Sigmoid colon (tissue), 7 donors: ENCODE measurements around the gene CMSS1. TPM values are rescaled to one million over a fixed set of nuclear protein-coding genes. Genes with fewer than 3 reads are reported as not detected.

Source experiments
- DNase-seq: peaks from one replicate; pipeline ENCODE4 v3.0.0-alpha.2; 2019
- H3K27ac ChIP-seq, 4 donors: fragments of 200-600 bp; sonication (generic); one replicate each; pipeline ENCODE4 v1.5.1; 2016 to 2019; ENCODE audit warnings: mild to moderate bottlenecking in 1 of 4
- H3K27me3 ChIP-seq, 3 donors: fragments of 200-600 bp; sonication (generic); one replicate each; pipeline ENCODE4 v1.5.1; 2019; ENCODE audit warnings: mild to moderate bottlenecking in 1 of 3
- H3K36me3 ChIP-seq, 4 donors: fragments of 200-600 bp; sonication (generic); one replicate each; pipeline ENCODE4 v1.5.1; 2016 to 2019
- H3K4me1 ChIP-seq, 4 donors: fragments of 200-600 bp; sonication (generic); one replicate each; pipeline ENCODE4 v1.5.1; 2017 to 2019
- H3K4me3 ChIP-seq, 4 donors: fragments of 200-600 bp; sonication (generic); one replicate each; pipeline ENCODE4 v1.5.1; 2017 to 2019; ENCODE audit warnings: mild to moderate bottlenecking in 2 of 4, moderate library complexity in 1 of 4
- H3K9me3 ChIP-seq, 4 donors: fragments of 200-600 bp in 3 of 4; sonication (generic) in 3 of 4; one replicate each; pipeline versions ENCODE4 v1.5.1 to v1.6.1; 2013 to 2019
- CTCF ChIP-seq, 4 experiments: fragments of 450-650 bp in 3 of 4; fragments of 200-600 bp in 1 of 4; IDR thresholded peaks; one replicate each; pipeline ENCODE4 v1.5.1; 2016 to 2019; ENCODE audit warnings: antibody characterized with exemption in 4 of 4, mild to moderate bottlenecking in 3 of 4, moderate library complexity in 2 of 4
- EP300 ChIP-seq, 4 donors: sonication (generic); formaldehyde crosslinking; IDR thresholded peaks; one replicate each; pipeline ENCODE4 v1.6.1; 2017; ENCODE audit warnings: antibody characterized with exemption in 4 of 4
- POLR2A ChIP-seq, 2 donors: fragments of 450-650 bp; IDR thresholded peaks; one replicate each; pipeline ENCODE4 v1.6.1; 2016; ENCODE audit warnings: antibody characterized with exemption in 2 of 2, mild to moderate bottlenecking in 2 of 2, moderate library complexity in 2 of 2
- POLR2AphosphoS5 ChIP-seq, 4 donors: sonication (generic); formaldehyde crosslinking; IDR thresholded peaks; one replicate each; pipeline ENCODE4 v1.6.1; 2017; ENCODE audit warnings: antibody characterized with exemption in 4 of 4
- WGBS, 2 donors: extraction: QIAGEN DNeasy Blood & Tissue Kit; methylation state at CpG; one replicate each; pipeline ENCODE4 v1.1.7; 2013; 5-methylcytosine and 5-hydroxymethylcytosine counted together
- intact Hi-C: fragments of 100-400 bp; cut with DNase I; formaldehyde crosslinking; loops from one replicate; pipeline ENCODE4 v1.15.1; 2023
- polyA plus RNA-seq, 3 donors: library from polyadenylated mRNA; stranded (reverse); fragments of 200-250 nt; gene quantifications; one replicate each; pipeline ENCODE4 v1.2.3, GENCODE V29; 2013
- total RNA-seq, 4 donors: library from RNA; depleted of rRNA; stranded (reverse); fragments of >200 nt; gene quantifications; one replicate each; pipeline ENCODE4 v1.1.0, GENCODE V29; 2016
- donor health status: healthy with polysubstance abuse.
- donor health status: Bipolar disorder and iron deficiency.
- donor health status: healthy.

The CMSS1 gene
- total and polyA plus RNA-seq, 7 donors, result 6.0 to 19.4 (median 13.9) TPM

GRCh38 chr3:99901200-99901926, 83.7 kb downstream of the CMSS1 start:
- Histone ChIP-seq H3K9me3 (no peaks in the 10 kb centered on the region), H3K36me3 (no peaks in the 10 kb centered on the region), H3K27me3 (no peaks in the 10 kb centered on the region), H3K4me1 (peaks cover 0 to 16% (median 6%) of the 10 kb centered on the region in 4 donors), H3K27ac (peak overlapping the region in 3 of 4 donors; percentile 1 to 61 (median 8)), H3K4me3 (no peak overlapping the region)
- intact Hi-C loops, result no loop called here
- 57 to 63% methylated on average over 6 of the region's 6 CpGs for WGBS, 2 donors
- TF ChIP-seq POLR2A (IDR thresholded peaks at IDR 0.05) (no peak), POLR2AphosphoS5 (IDR thresholded peaks at IDR 0.05) (peak in 2 of 4 donors; percentile 9 to 20)
- DNase-seq, result no peak

- Histone ChIP-seq H3K9me3 (no peaks in the 10 kb centered on the region), H3K36me3 (no peaks in the 10 kb centered on the region), H3K4me3 (no peak overlapping the region), H3K4me1 (peaks cover 0 to 16% (median 6%) of the 10 kb centered on the region in 4 donors), H3K27me3 (no peaks in the 10 kb centered on the region), H3K27ac (peak overlapping the region in 1 of 4 donors; percentile 61)
- intact Hi-C loops, result no loop called here
- TF ChIP-seq POLR2AphosphoS5 (IDR thresholded peaks at IDR 0.05) (no peak), CTCF (IDR thresholded peaks at IDR 0.05) (no peak), EP300 (IDR thresholded peaks at IDR 0.05) (no peak), POLR2A (IDR thresholded peaks at IDR 0.05) (no peak)
- WGBS, 2 donors, result 80 to 93% methylated on average over 1 of the region's 1 CpG
- no peak for DNase-seq
Observed at GRCh38 chr3:99902091-99902490, 84.4 kb downstream of the CMSS1 start.

- no peaks in the 10 kb centered on the region for H3K27me3 ChIP-seq
- intact Hi-C loops, result no loop called here
- no peak for DNase-seq
- H3K4me3 ChIP-seq, result no peak overlapping the region
- peaks cover 0 to 14% (median 6%) of the 10 kb centered on the region in 4 donors for H3K4me1 ChIP-seq
- H3K27ac ChIP-seq, result no peak overlapping the region
- no peaks in the 10 kb centered on the region for H3K9me3 ChIP-seq
- TF ChIP-seq POLR2A (IDR thresholded peaks at IDR 0.05) (no peak), CTCF (IDR thresholded peaks at IDR 0.05) (no peak), POLR2AphosphoS5 (IDR thresholded peaks at IDR 0.05) (no peak), EP300 (IDR thresholded peaks at IDR 0.05) (no peak)
- H3K36me3 ChIP-seq, result no peaks in the 10 kb centered on the region
Observed at GRCh38 chr3:99903869-99904268, 86.2 kb downstream of the CMSS1 start.

- Histone ChIP-seq H3K27ac (no peak overlapping the region), H3K4me1 (no peaks in the 10 kb centered on the region), H3K9me3 (no peaks in the 10 kb centered on the region), H3K4me3 (no peak overlapping the region), H3K36me3 (no peaks in the 10 kb centered on the region), H3K27me3 (no peaks in the 10 kb centered on the region)
- intact Hi-C loops, result no loop called here
- 86 to 87% methylated on average over 2 of the region's 2 CpGs for WGBS, 2 donors
- no peak for DNase-seq
- no peak for TF ChIP-seq POLR2AphosphoS5 (IDR thresholded peaks at IDR 0.05)
- TF ChIP-seq CTCF (IDR thresholded peaks at IDR 0.05), result no peak
- no peak for TF ChIP-seq POLR2A (IDR thresholded peaks at IDR 0.05)
- TF ChIP-seq EP300 (IDR thresholded peaks at IDR 0.05), result no peak
Observed at GRCh38 chr3:99907959-99908544, 90.4 kb downstream of the CMSS1 start.

GRCh38 chr3:99909714-99910495, 92.2 kb downstream of the CMSS1 start:
- Histone ChIP-seq H3K27me3 (no peaks in the 10 kb centered on the region), H3K4me3 (no peak overlapping the region), H3K36me3 (no peaks in the 10 kb centered on the region), H3K9me3 (no peaks in the 10 kb centered on the region), H3K4me1 (no peaks in the 10 kb centered on the region), H3K27ac (peak overlapping the region in 2 of 4 donors; percentile 21 to 22)
- intact Hi-C loops, result no loop called here
- TF ChIP-seq CTCF (IDR thresholded peaks at IDR 0.05) (no peak), POLR2A (IDR thresholded peaks at IDR 0.05) (no peak), EP300 (IDR thresholded peaks at IDR 0.05) (no peak)
- WGBS, 2 donors, result 46 to 76% methylated on average over 3 of the region's 3 CpGs
- DNase-seq, result no peak
